Left cardiac atrium (tissue), 4 donors: Measurements from ENCODE around the gene CFAP206. TPM values are rescaled to one million over a fixed set of nuclear protein-coding genes. Genes with fewer than 3 reads are reported as not detected.
A peak's percentile ranks its signal among the peaks of the same experiment; 100 is the strongest.

ENCODE experiments used
- ATAC-seq, 2 donors: fragments of 200-7000 bp; cut with Tn5 transposase; one replicate each; pipeline ENCODE4 v1.9.1; 2020; ENCODE audit warnings: mild to moderate bottlenecking in 2 of 2, moderate library complexity in 2 of 2
- DNase-seq: peaks from one replicate; pipeline ENCODE4 v3.0.0-alpha.2; 2020
- intact Hi-C, 2 donors: fragments of 100-400 bp; cut with DNase I; formaldehyde crosslinking; loops; one replicate each; pipeline versions ENCODE4 v1.14.1 to v1.15.1; 2022 to 2023
- long read RNA-seq: library from polyadenylated mRNA; unstranded; transcript quantifications from one replicate; pipeline ENCODE4 v2.0.0, GENCODE V29; 2021
- total RNA-seq, 2 donors: library from RNA; stranded (reverse); fragmentation: NEBNext Ultra II Directional; extraction: Animal tissue kit (Norgen Biotek cat#: 25700); gene quantifications; one replicate each; pipeline ENCODE4 v1.2.1, GENCODE V29; 2021
- donor health status: DM: no; HTN: yes; CAD: no.
- donor health status: DM: no; HTN: yes; CAD: no; lungs with severe emphysema.
- donor health status: DM: yes; HTN: yes; CAD: no.
- donor health status: Dilated cardiomyopathy.

The CFAP206 gene
- total RNA-seq, result under 1 TPM; 0.18 to 0.42 TPM
- long read RNA-seq, result 0 reads

- intact Hi-C loops, result loop anchor here in 1 of 2 donors (1.0 kb wide), 1 partner anchor 65 kb away; no protein-coding TSS in a partner anchor
- DNase-seq (peak; percentile 89), ATAC-seq (peak; percentile 97)
These were observed at the start of gene CFAP206 for GRCh38 chr6:87407901-87408720. TSS of gene CFAP206 (plus strand) at chr6:87407972. CDS start at chr6:87409840, 1,868 bp downstream.

- intact Hi-C loops, result no loop called here
- no peak for ATAC-seq
- no peak for DNase-seq
These were observed 43.0 kb upstream of the CFAP206 start for GRCh38 chr6:87364602-87365252.

GRCh38 chr6:87366072-87366827 is 41.5 kb upstream of the CFAP206 start:
- ATAC-seq, result no peak
- DNase-seq, result no peak
- intact Hi-C loops, result no loop called here

GRCh38 chr6:87366899-87367298 is 40.9 kb upstream of the CFAP206 start:
- DNase-seq (no peak), ATAC-seq (no peak)
- intact Hi-C loops, result no loop called here

- no peak for DNase-seq
- ATAC-seq, result no peak
- intact Hi-C loops, result no loop called here
These were observed 34.4 kb upstream of the CFAP206 start for GRCh38 chr6:87373377-87373776.

- DNase-seq (no peak), ATAC-seq (no peak)
- intact Hi-C loops, result no loop called here
These were observed 32.5 kb upstream of the CFAP206 start for GRCh38 chr6:87375315-87375714.

- no peak for DNase-seq
- no peak for ATAC-seq
- intact Hi-C loops, result no loop called here
These were observed 31.1 kb upstream of the CFAP206 start for GRCh38 chr6:87376643-87377042.

- intact Hi-C loops, result no loop called here
- ATAC-seq (no peak), DNase-seq (no peak)
These were observed 28.8 kb upstream of the CFAP206 start for GRCh38 chr6:87378947-87379346.

- intact Hi-C loops, result no loop called here
- DNase-seq (no peak), ATAC-seq (no peak)
These were observed 24.9 kb upstream of the CFAP206 start for GRCh38 chr6:87382861-87383260.

GRCh38 chr6:87384038-87384437 is 23.7 kb upstream of the CFAP206 start:
- no peak for ATAC-seq
- DNase-seq, result no peak
- intact Hi-C loops, result no loop called here

GRCh38 chr6:87384449-87384848 is 23.3 kb upstream of the CFAP206 start:
- intact Hi-C loops, result no loop called here
- ATAC-seq, result no peak
- no peak for DNase-seq

- intact Hi-C loops, result loop anchor here in 1 of 2 donors (10.0 kb wide), 1 partner anchor 1393 kb away; no protein-coding TSS in a partner anchor
- DNase-seq, result no peak
- peak; percentile 44 to 53 for ATAC-seq
These were observed 16.4 kb upstream of the CFAP206 start for GRCh38 chr6:87391334-87391733.

- peak; percentile 72 for ATAC-seq
- intact Hi-C loops, result loop anchor here in 1 of 2 donors (10.0 kb wide), 1 partner anchor 1392 kb away; no protein-coding TSS in a partner anchor
- DNase-seq, result no peak
These were observed 14.6 kb upstream of the CFAP206 start for GRCh38 chr6:87393026-87393622.

- ATAC-seq (no peak), DNase-seq (no peak)
- intact Hi-C loops, result loop anchor here in 1 of 2 donors (10.0 kb wide), 1 partner anchor 1389 kb away; no protein-coding TSS in a partner anchor
These were observed 12.3 kb upstream of the CFAP206 start for GRCh38 chr6:87395431-87395830.

- no peak for ATAC-seq
- intact Hi-C loops, result loop anchor here in 1 of 2 donors (10.0 kb wide), 1 partner anchor 1388 kb away; no protein-coding TSS in a partner anchor
- DNase-seq, result no peak
These were observed 11.0 kb upstream of the CFAP206 start for GRCh38 chr6:87396595-87397392.

GRCh38 chr6:87397656-87398055 is 10.1 kb upstream of the CFAP206 start:
- no peak for DNase-seq
- no peak for ATAC-seq
- intact Hi-C loops, result loop anchor here in 1 of 2 donors (10.0 kb wide), 1 partner anchor 1387 kb away; no protein-coding TSS in a partner anchor

GRCh38 chr6:87401832-87402231 is 5.9 kb upstream of the CFAP206 start:
- no peak for ATAC-seq
- intact Hi-C loops, result no loop called here
- DNase-seq, result no peak

GRCh38 chr6:87407561-87407900 is 241 bp upstream of the CFAP206 start:
- DNase-seq, result no peak
- intact Hi-C loops, result loop anchor here in 1 of 2 donors (1.0 kb wide), 1 partner anchor 66 kb away; no protein-coding TSS in a partner anchor
- ATAC-seq, result peak; percentile 31 to 76
